RCC 7860 (cell line): ENCODE measurements around the gene DOCK1.

Source experiments
- DNase-seq: peaks from one replicate; pipeline ENCODE4 v3.0.0-alpha.2; 2015; ENCODE audit warnings: low spot score
- FAIRE-seq: peaks from 2 replicates; lab custom pipeline; 2012; peaks lifted over from hg19 to GRCh38; lab: Jason Lieb, UNC

The DOCK1 gene

GRCh38 chr10:127372361-127372760 is 467.1 kb downstream of the DOCK1 start:
- DNase-seq (no peak), FAIRE-seq (no peak)

- no peak for FAIRE-seq
Measured at GRCh38 chr10:127374074-127374680, 468.9 kb downstream of the DOCK1 start.

GRCh38 chr10:127374901-127375300 is 469.7 kb downstream of the DOCK1 start:
- DNase-seq (no peak), FAIRE-seq (no peak)

More at GRCh38 chr10:127374074-127374680, 468.9 kb downstream of the DOCK1 start:
- no peak for DNase-seq

- DNase-seq (no peak), FAIRE-seq (no peak)
Measured at GRCh38 chr10:127375461-127375860, 470.2 kb downstream of the DOCK1 start.

- FAIRE-seq (no peak), DNase-seq (no peak)
Measured at GRCh38 chr10:127376071-127376470, 470.8 kb downstream of the DOCK1 start.

- no peak for FAIRE-seq
Measured at GRCh38 chr10:127378628-127379027, 473.4 kb downstream of the DOCK1 start.

GRCh38 chr10:127384532-127384931 is 479.3 kb downstream of the DOCK1 start:
- DNase-seq = no peak
- no peak for FAIRE-seq

More at GRCh38 chr10:127378628-127379027, 473.4 kb downstream of the DOCK1 start:
- DNase-seq = no peak

GRCh38 chr10:127385066-127385465 is 479.8 kb downstream of the DOCK1 start:
- DNase-seq = no peak
- no peak for FAIRE-seq

- FAIRE-seq = no peak
- DNase-seq = no peak
Measured at GRCh38 chr10:127386606-127387327, 481.5 kb downstream of the DOCK1 start.

GRCh38 chr10:127391875-127392274 is 486.6 kb downstream of the DOCK1 start:
- no peak for FAIRE-seq
- no peak for DNase-seq

GRCh38 chr10:127392351-127393235 is 487.4 kb downstream of the DOCK1 start:
- FAIRE-seq = no peak
- no peak for DNase-seq

- DNase-seq (peak; percentile 17), FAIRE-seq (no peak)
Measured at GRCh38 chr10:127398140-127398970, 493.1 kb downstream of the DOCK1 start.

GRCh38 chr10:127398971-127399365 is 493.7 kb downstream of the DOCK1 start:
- no peak for FAIRE-seq

GRCh38 chr10:127399668-127400067 is 494.4 kb downstream of the DOCK1 start:
- FAIRE-seq (no peak), DNase-seq (no peak)

More at GRCh38 chr10:127398971-127399365, 493.7 kb downstream of the DOCK1 start:
- no peak for DNase-seq

GRCh38 chr10:127400216-127400615 is 495.0 kb downstream of the DOCK1 start:
- FAIRE-seq (no peak), DNase-seq (no peak)

GRCh38 chr10:127402596-127403409 is 497.6 kb downstream of the DOCK1 start:
- DNase-seq = no peak
- FAIRE-seq = no peak

GRCh38 chr10:127405221-127405620 is 500.0 kb downstream of the DOCK1 start:
- FAIRE-seq (no peak), DNase-seq (no peak)

- FAIRE-seq = no peak
Measured at GRCh38 chr10:127406018-127406550, 500.9 kb downstream of the DOCK1 start.

GRCh38 chr10:127407551-127407950 is 502.3 kb downstream of the DOCK1 start:
- no peak for FAIRE-seq
- no peak for DNase-seq

More at GRCh38 chr10:127406018-127406550, 500.9 kb downstream of the DOCK1 start:
- DNase-seq = no peak
